Activated T-cell treated with anti-CD3 and anti-CD28 coated beads, Interleukin-2, amount 50 U/mL, for 48 hours (primary cell): ENCODE results near the gene MAGEA11.
"Not testable (repeated sequence)": the region's sequence is repeated elsewhere in the genome, so short reads cannot be mapped to it uniquely, and the experiment has no call there.

Experiments used
- DNase-seq, 2 experiments: peaks; one replicate each; pipeline ENCODE4 v3.0.0-alpha.2; 2020

The MAGEA11 gene

GRCh38 chrX:149720021-149720689 lies 8.3 kb downstream of the MAGEA11 start:
- DNase-seq: no peak

DNA sequence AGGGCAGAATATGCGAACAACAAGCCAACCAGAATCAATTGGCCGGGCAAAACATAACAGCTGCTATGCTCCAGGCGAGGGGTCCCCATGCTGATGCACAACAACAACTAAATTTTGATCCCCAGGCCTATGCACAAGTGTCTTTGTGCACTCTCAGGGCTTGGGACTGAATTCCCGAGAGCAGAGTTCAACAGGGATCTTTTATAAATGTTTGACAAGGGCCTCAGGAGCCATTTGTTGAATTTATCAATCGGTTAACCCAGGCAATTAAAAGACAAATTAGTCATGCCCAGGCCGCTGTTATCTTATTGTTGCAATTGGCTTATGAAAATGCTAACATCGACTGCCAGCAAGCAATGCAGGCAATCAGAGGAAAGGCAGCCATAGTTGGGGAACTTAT lies 9.4 kb downstream of the MAGEA11 start:
- DNase-seq: not testable (repeated sequence)

DNA sequence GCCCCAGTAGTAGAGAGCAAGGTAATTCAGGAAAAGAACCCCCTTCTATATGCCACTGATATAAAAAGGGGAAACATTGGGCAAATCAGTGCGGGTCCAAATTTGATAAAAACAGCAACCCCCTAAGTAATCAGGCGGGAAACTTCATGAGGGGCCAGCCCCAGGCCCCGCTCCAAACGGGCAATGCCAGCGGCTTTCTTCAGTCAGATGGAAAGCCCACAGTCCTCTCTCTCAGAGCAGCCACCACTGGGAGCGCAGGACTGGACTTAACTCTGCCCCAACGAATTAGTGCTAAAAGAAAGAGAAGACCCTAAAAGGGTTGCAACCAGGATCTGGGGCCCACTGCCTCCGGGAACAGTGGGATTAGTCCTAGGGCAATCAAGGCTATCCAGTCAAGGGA lies 9.9 kb downstream of the MAGEA11 start:
- no peak for DNase-seq

- DNase-seq: not testable (repeated sequence)
These were observed 11.8 kb downstream of the MAGEA11 start for GRCh38 chrX:149723583-149724118.

GRCh38 chrX:149727308-149727707 lies 15.4 kb downstream of the MAGEA11 start:
- not testable (repeated sequence) for DNase-seq

- DNase-seq: not testable (repeated sequence)
These were observed 30.4 kb downstream of the MAGEA11 start for GRCh38 chrX:149742269-149742668.

DNA sequence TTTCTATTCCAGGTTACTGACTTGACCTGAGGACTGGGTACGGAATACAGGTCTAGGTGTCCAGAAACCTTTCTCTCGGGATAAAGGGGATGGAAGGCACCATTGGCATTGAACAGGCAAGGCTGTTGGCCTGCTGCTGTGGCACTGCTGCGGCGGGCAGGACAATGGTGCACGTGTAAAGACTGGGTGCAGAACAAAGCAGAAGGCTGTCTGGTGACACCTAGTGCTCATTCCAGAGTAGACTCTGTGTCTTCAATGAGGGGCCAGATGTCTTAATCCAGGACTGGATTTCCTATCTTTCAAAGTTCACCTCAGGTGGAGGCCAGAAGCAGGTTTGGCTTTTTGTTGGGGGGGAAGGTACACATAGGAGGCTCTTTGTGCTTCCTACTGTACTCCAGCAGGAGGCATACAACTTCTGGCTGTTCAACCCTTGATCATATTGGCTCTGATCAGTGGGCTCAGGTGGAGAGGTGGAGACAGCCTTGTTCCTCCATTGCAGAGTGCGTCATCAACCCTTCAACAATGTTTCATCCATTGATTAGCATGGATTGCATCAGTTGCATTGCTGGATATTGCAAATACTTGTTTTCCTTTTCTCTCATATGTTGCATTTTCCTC lies 34.6 kb downstream of the MAGEA11 start:
- DNase-seq: not testable (repeated sequence)

DNA sequence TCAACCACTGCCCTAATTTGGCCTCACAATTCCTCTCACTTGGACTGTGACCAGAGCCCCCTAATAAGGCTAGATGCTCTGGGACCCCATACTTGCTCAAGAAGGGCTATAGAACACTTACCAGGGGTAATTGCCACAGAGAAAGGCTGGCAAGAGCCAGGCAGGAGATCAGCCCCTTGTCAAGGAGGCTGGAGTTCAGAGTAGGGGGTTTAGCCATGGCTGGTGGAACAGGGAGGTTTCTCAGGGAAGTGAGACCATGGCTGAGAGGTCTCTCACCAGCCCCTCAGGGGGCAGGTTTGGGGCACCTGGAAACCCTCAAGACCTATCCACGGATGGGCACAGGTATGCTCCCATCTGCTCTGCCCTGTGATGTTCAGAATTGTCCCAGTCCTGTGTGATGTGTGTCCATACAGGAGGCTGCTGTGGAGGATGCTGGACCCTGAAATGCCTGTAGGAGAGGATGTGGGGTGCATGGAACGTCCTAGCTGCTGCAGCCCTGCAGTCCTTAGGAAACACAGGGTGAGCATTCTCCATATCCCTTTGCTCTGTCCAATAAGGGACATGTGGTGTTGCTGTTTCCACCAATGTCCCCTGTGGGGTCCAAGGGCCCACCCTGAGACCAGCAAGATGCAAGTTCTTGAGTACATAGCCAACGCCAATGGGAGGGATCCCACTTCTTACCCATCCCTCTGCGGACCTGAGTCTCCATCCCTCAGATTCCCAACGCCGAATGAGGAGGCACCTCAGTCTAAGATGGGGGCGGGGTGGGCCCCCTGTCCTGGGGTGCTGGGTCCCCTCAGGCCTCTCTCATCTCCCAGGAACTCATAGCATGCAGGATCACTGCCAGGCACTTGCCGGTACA lies 45.6 kb downstream of the MAGEA11 start:
- DNase-seq: no peak

DNA sequence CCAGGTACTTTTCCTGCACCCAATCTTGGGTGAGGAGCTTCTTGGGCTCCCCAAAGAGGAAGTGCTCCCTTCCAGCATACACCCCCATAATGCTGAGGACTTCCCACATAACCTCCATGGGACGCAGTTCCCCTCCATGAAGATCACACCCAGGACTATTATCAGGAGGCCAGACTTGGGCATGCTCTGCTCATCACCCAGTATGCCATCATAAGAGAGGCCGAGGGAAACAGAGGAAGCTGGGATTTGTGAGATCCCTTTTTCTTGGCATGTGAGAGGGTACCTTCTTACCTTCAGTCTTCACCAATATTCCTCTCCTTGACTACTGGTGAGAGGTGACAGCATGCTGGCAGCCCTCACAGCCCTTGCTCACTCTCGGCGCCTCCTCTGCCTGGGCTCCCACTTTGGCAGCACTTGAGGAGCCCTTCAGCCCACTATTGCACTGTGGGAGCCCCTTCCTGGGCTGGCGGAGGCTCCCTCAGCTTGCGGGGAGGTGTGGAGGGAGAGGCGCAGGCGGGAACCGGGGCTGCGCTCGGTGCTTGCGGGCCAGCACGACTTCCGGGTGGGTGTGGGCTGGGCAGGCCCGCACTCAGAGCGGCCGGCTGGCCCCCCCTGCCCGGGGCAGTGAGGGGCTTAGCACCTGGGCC lies 46.3 kb downstream of the MAGEA11 start:
- no peak for DNase-seq

GRCh38 chrX:149758715-149759078 lies 46.8 kb downstream of the MAGEA11 start:
- not testable (repeated sequence) for DNase-seq

- peak in 1 of 2 experiments; percentile 6 for DNase-seq
These were observed 48.0 kb downstream of the MAGEA11 start for GRCh38 chrX:149759824-149760223.

- DNase-seq: no peak
These were observed 49.1 kb downstream of the MAGEA11 start for GRCh38 chrX:149760965-149761364.

GRCh38 chrX:149761858-149762674 lies 50.2 kb downstream of the MAGEA11 start:
- not testable (repeated sequence) for DNase-seq

- DNase-seq: no peak
These were observed 51.1 kb downstream of the MAGEA11 start for GRCh38 chrX:149762696-149763614.
